HG03378 (cell line): Measurements from ENCODE around the gene CASP9.

Experiments
- ATAC-seq: cut with Tn5 transposase; IDR thresholded peaks from one replicate; pipeline ENCODE4 v1.9.1; 2021; ENCODE audit warnings: mild to moderate bottlenecking, moderate library complexity; ENCODE audit not compliant: unreplicated experiment

Gene CASP9

GRCh38 chr1:15449567-15449966 is 74.4 kb downstream of the CASP9 start:
- ATAC-seq, result no peak

GRCh38 chr1:15448877-15449462 is 75.0 kb downstream of the CASP9 start:
- no peak for ATAC-seq

GRCh38 chr1:15446212-15446611 is 77.8 kb downstream of the CASP9 start:
- no peak for ATAC-seq

GRCh38 chr1:15445390-15446122 is 78.5 kb downstream of the CASP9 start:
- no peak for ATAC-seq

GRCh38 chr1:15444468-15445389 is 79.3 kb downstream of the CASP9 start:
- no peak for ATAC-seq

GRCh38 chr1:15443281-15443680 is 80.7 kb downstream of the CASP9 start:
- no peak for ATAC-seq

- ATAC-seq, result no peak
Observed at GRCh38 chr1:15442759-15443158, 81.3 kb downstream of the CASP9 start.

GRCh38 chr1:15442119-15442518 is 81.9 kb downstream of the CASP9 start:
- ATAC-seq, result no peak
